Natural killer cell (primary cell): Measurements from ENCODE around the gene AGA. TPM values are rescaled to one million over a fixed set of nuclear protein-coding genes. Genes with fewer than 3 reads are reported as not detected.

Source experiments
- ATAC-seq, 3 donors: fragments of 150-1000 bp in 2 of 3; fragments of 200-7000 bp in 1 of 3; cut with Tn5 transposase; 1 replicate in 1 of 3; 2 replicates in 2 of 3; pipeline ENCODE4 v1.10.0; 2021; ENCODE audit warnings: mild to moderate bottlenecking in 2 of 3, moderate library complexity in 2 of 3
- DNase-seq, 2 donors: peaks; one replicate each; pipeline versions ENCODE4 v3.0.0 to v3.0.0-alpha.2; 2013 to 2021; ENCODE audit warnings: mixed read lengths in 1 of 2
- H3K27ac ChIP-seq: one replicate; pipeline ENCODE4 v1.5.1; 2013; ENCODE audit warnings: mild to moderate bottlenecking, low read length
- H3K27me3 ChIP-seq: one replicate; pipeline ENCODE4 v1.6.1; 2013; ENCODE audit warnings: low read length; ENCODE audit not compliant: control insufficient read depth, insufficient read depth
- H3K36me3 ChIP-seq: one replicate; pipeline ENCODE4 v1.6.1; 2013; ENCODE audit warnings: low read length; ENCODE audit not compliant: control insufficient read depth, insufficient read depth
- H3K4me1 ChIP-seq: one replicate; pipeline ENCODE4 v1.6.1; 2013; ENCODE audit warnings: low read length; ENCODE audit not compliant: control insufficient read depth, insufficient read depth
- H3K4me3 ChIP-seq: one replicate; pipeline ENCODE4 v1.5.1; 2013; ENCODE audit warnings: low read length
- H3K9me3 ChIP-seq: one replicate; pipeline ENCODE4 v1.6.1; 2013; ENCODE audit warnings: low read length; ENCODE audit not compliant: control insufficient read depth, insufficient read depth
- H3K27ac Mint-ChIP-seq, 2 donors: one replicate each; pipeline ENCODE4 v1.8.0; 2022; ENCODE audit warnings: mild to moderate bottlenecking in 2 of 2, mixed read lengths in 2 of 2, moderate library complexity in 1 of 2
- H3K27me3 Mint-ChIP-seq, 2 donors: one replicate each; pipeline ENCODE4 v1.8.0; 2022; ENCODE audit warnings: low read depth in 2 of 2, mixed read lengths in 2 of 2
- H3K36me3 Mint-ChIP-seq: one replicate; pipeline ENCODE4 v1.8.0; 2022; ENCODE audit warnings: mixed read lengths
- H3K4me1 Mint-ChIP-seq, 2 donors: one replicate each; pipeline ENCODE4 v1.8.0; 2022; ENCODE audit warnings: mixed read lengths in 2 of 2
- H3K4me3 Mint-ChIP-seq: one replicate; pipeline ENCODE4 v1.8.0; 2022; ENCODE audit warnings: mild to moderate bottlenecking, moderate library complexity, mixed read lengths
- H3K9me3 Mint-ChIP-seq, 2 donors: one replicate each; pipeline ENCODE4 v1.8.0; 2022; ENCODE audit warnings: mixed read lengths in 2 of 2
- CTCF ChIP-seq: fragments of 200-600 bp; IDR thresholded peaks from one replicate; pipeline ENCODE4 v1.8.0; 2022; ENCODE audit warnings: antibody characterized with exemption
- WGBS: methylation state at CpG from one replicate; pipeline ENCODE4 v1.1.7; 2013; ENCODE audit warnings: missing lambda C conversion rate; ENCODE audit not compliant: insufficient coverage; 5-methylcytosine and 5-hydroxymethylcytosine counted together
- intact Hi-C: fragments of 100-400 bp; cut with micrococcal nuclease; formaldehyde crosslinking; loops from one replicate; pipeline ENCODE4 v1.14.2; 2022
- total RNA-seq, 4 donors: library from RNA; stranded (reverse); fragments of 120-200 nt in 1 of 4; gene quantifications; one replicate each; pipeline versions ENCODE4 v1.2.3 to v1.2.4, GENCODE V29; 2013 to 2022

AGA gene
- total RNA-seq, 3 donors from 2014 or later (not counting 1 experiment from before 2014, with no cell fraction given): 15.7 to 16.9 (median 16.6) TPM

- H3K4me3 Mint-ChIP-seq: no peak overlapping the region
- DNase-seq (no peak), ATAC-seq (no peak)
- WGBS: no CpG with 5 or more reads among the region's 1 CpG
- no peaks in the 10 kb centered on the region for H3K9me3 ChIP-seq
- H3K36me3 ChIP-seq: peaks cover 13% of the 10 kb centered on the region
- no peaks in the 10 kb centered on the region for H3K4me1 Mint-ChIP-seq
- no peak for TF ChIP-seq CTCF
- H3K27ac Mint-ChIP-seq: no peak overlapping the region
- intact Hi-C loops: no loop called here
- no peaks in the 10 kb centered on the region for H3K9me3 Mint-ChIP-seq
- no peaks in the 10 kb centered on the region for H3K4me1 ChIP-seq
- no peak overlapping the region for H3K4me3 ChIP-seq
- peaks cover 0 to 5% of the 10 kb centered on the region in 2 donors for H3K27me3 Mint-ChIP-seq
- peaks cover 13% of the 10 kb centered on the region for H3K36me3 Mint-ChIP-seq
- no peak overlapping the region for H3K27ac ChIP-seq
- H3K27me3 ChIP-seq: no peaks in the 10 kb centered on the region
Observed at GRCh38 chr4:177427192-177427591, 15.0 kb downstream of the AGA start.

DNA sequence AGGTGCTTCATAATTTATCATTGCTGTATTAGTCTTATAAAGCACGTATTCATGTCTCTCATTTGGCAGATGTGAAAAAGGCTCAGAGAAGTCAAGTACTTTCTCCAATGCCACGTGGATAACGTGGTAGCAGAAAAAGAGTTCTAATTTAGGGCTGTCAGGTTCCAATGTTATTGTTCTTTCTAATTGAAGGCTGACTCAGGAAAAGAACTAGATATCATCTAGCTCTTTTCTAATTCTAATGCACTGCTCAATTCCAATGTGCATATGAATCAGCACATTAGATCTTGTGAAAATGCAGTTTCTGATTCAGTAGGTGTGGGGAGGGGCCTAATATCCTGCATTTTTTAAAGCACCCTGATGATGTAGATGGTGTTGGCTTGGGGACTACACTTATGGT lies 22.8 kb downstream of the AGA start:
- Histone ChIP-seq H3K4me3 (no peak overlapping the region), H3K9me3 (no peaks in the 10 kb centered on the region), H3K36me3 (no peaks in the 10 kb centered on the region), H3K27me3 (no peaks in the 10 kb centered on the region), H3K4me1 (no peaks in the 10 kb centered on the region), H3K27ac (no peak overlapping the region)
- TF ChIP-seq CTCF: no peak
- Mint-ChIP-seq H3K4me3 (no peak overlapping the region), H3K4me1 (no peaks in the 10 kb centered on the region), H3K9me3 (peaks cover 2 to 9% of the 10 kb centered on the region in 2 donors), H3K27ac (no peak overlapping the region), H3K36me3 (peaks cover 13% of the 10 kb centered on the region), H3K27me3 (peaks cover 5 to 19% of the 10 kb centered on the region in 2 donors)
- no peak for ATAC-seq
- no peak for DNase-seq
- WGBS: 78% methylated on average over 3 of the region's 3 CpGs
- intact Hi-C loops: no loop called here

- Mint-ChIP-seq H3K27me3 (no peaks in the 10 kb centered on the region), H3K4me3 (no peak overlapping the region), H3K36me3 (no peaks in the 10 kb centered on the region), H3K27ac (no peak overlapping the region), H3K9me3 (no peaks in the 10 kb centered on the region), H3K4me1 (no peaks in the 10 kb centered on the region)
- Histone ChIP-seq H3K4me3 (no peak overlapping the region), H3K27me3 (no peaks in the 10 kb centered on the region), H3K9me3 (no peaks in the 10 kb centered on the region), H3K27ac (no peak overlapping the region), H3K36me3 (no peaks in the 10 kb centered on the region), H3K4me1 (no peaks in the 10 kb centered on the region)
- TF ChIP-seq CTCF: no peak
- intact Hi-C loops: no loop called here
- ATAC-seq (no peak), DNase-seq (no peak)
Observed at GRCh38 chr4:177413656-177414055, 28.6 kb downstream of the AGA start.

DNA sequence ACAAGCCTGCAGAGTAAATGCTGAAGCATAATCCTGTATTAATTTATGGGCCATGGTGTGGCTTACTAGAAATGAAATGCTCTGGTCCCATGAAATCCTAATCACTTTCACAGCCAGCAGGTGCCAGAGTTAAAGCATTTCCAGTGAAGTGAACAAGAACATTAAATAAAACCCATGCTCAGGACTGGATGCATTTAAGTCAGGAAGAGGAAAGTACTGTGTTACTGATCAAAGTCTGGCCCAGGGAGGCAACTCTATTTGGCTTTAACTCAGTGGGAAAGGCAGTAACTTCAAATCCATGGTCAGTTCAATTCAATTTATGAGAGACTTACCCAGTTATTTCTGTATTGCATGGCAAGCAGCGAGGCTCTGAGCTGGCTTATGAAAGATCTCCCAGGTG lies 29.2 kb downstream of the AGA start:
- no peak for ATAC-seq
- Mint-ChIP-seq H3K27ac (no peak overlapping the region), H3K9me3 (no peaks in the 10 kb centered on the region), H3K4me3 (no peak overlapping the region), H3K27me3 (no peaks in the 10 kb centered on the region), H3K36me3 (no peaks in the 10 kb centered on the region), H3K4me1 (no peaks in the 10 kb centered on the region)
- Histone ChIP-seq H3K9me3 (no peaks in the 10 kb centered on the region), H3K4me3 (no peak overlapping the region), H3K27ac (no peak overlapping the region), H3K36me3 (no peaks in the 10 kb centered on the region), H3K4me1 (no peaks in the 10 kb centered on the region), H3K27me3 (no peaks in the 10 kb centered on the region)
- intact Hi-C loops: no loop called here
- TF ChIP-seq CTCF: no peak
- WGBS: 100% methylated on average over 1 of the region's 1 CpG
- no peak for DNase-seq
